Fibroblast of the aortic adventitia (primary cell): ENCODE data around the gene VSTM5. TPM values are rescaled to one million over a fixed set of nuclear protein-coding genes. Genes with fewer than 3 reads are reported as not detected.
"Not testable (repeated sequence)": the region's sequence is repeated elsewhere in the genome, so short reads cannot be mapped to it uniquely, and the experiment has no call there.

ENCODE experiments used
- DNase-seq: peaks from one replicate; pipeline ENCODE4 v3.0.0-alpha.2; 2010; ENCODE audit warnings: low read depth
- H3K4me3 ChIP-seq: 2 replicates; pipeline ENCODE4 v1.5.1; 2011; ENCODE audit warnings: low read depth, mild to moderate bottlenecking, control low read depth, low read length, moderate library complexity
- total RNA-seq: library from RNA; depleted of rRNA; stranded (reverse); fragments of >200 nt; gene quantifications from 2 replicates; pipeline ENCODE4 v1.2.3, GENCODE V29; 2012; ENCODE audit warnings: low replicate concordance
- TF ChIP-seq, protein P1 (sequence below): IDR thresholded peaks from 2 replicates; pipeline ENCODE4 v1.5.1; 2011; ENCODE audit warnings: mild to moderate bottlenecking, low read length, control low read depth, inconsistent platforms; ENCODE audit not compliant: insufficient read depth

Gene VSTM5
- total RNA-seq, 1 donor, result 0.18 TPM

GRCh38 chr11:93870616-93871015 lies 20.2 kb upstream of the VSTM5 start:
- TF ChIP-seq, protein P1, sequence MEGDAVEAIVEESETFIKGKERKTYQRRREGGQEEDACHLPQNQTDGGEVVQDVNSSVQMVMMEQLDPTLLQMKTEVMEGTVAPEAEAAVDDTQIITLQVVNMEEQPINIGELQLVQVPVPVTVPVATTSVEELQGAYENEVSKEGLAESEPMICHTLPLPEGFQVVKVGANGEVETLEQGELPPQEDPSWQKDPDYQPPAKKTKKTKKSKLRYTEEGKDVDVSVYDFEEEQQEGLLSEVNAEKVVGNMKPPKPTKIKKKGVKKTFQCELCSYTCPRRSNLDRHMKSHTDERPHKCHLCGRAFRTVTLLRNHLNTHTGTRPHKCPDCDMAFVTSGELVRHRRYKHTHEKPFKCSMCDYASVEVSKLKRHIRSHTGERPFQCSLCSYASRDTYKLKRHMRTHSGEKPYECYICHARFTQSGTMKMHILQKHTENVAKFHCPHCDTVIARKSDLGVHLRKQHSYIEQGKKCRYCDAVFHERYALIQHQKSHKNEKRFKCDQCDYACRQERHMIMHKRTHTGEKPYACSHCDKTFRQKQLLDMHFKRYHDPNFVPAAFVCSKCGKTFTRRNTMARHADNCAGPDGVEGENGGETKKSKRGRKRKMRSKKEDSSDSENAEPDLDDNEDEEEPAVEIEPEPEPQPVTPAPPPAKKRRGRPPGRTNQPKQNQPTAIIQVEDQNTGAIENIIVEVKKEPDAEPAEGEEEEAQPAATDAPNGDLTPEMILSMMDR, result no peak
- no peak overlapping the region for H3K4me3 ChIP-seq
- DNase-seq, result no peak

GRCh38 chr11:93869830-93870229 lies 19.4 kb upstream of the VSTM5 start:
- no peak for DNase-seq
- TF ChIP-seq, protein P1, result no peak

DNA sequence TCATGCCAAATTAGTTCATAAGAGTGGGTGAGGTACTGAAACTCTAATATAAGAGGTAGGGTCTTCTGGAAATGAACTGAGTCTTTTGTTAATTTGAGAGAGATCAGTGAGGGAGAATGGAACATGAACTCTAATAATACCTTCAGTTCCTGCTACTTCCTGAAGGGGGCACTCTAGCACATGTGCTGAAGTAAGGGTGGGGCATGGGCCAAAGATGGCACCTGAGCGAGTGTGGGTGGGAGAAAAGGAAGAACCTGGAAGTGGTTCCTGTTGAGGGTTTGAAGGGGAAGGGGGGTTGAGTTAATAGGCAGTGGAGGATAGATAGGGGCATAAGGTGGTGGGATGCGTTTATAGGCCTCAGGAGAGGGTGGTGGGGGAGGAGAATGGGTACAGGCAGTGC lies 18.0 kb upstream of the VSTM5 start:
- TF ChIP-seq, protein P1, result peak; percentile 21
- not testable (repeated sequence) for DNase-seq, H3K4me3 ChIP-seq

More at GRCh38 chr11:93869830-93870229, 19.4 kb upstream of the VSTM5 start:
- H3K4me3 ChIP-seq, result no peak overlapping the region

- DNase-seq, result peak; percentile 57
- H3K4me3 ChIP-seq, result no peak overlapping the region
- TF ChIP-seq, protein P1, result no peak
Measured at GRCh38 chr11:93861808-93862207, 11.4 kb upstream of the VSTM5 start.

DNA sequence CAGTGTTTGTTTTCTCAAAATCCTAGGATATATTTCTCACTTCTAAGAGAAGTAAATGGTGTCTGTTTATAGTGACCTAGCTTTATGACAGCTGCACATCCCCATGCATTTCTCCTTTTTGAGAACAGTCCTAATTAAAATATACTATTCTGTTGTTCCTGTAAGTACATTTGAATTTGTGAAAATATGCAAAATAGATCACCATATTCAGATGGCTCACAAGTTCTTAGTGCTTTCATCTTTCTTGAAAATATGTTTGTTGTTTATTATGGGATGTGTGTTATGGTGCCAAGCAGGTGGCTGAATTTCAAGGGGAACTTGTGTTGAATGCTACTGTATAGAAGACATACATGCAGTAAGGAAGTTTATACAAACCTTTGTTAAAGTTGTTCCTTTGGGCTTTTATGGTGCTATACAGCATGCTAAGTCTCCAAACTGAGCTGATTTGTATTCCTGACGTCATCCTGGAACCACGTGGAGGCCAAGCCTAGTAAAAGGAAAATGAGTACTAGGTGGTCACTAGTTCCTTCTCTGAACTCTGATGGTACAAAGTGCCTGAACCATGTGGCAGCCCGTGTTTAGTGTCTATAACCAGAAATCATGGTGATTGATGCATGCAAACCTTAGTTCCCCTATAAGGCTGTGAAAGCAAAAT lies 7.8 kb upstream of the VSTM5 start:
- DNase-seq, result no peak
- TF ChIP-seq, protein P1, result no peak
- H3K4me3 ChIP-seq, result no peak overlapping the region

GRCh38 chr11:93857413-93858120 lies 7.1 kb upstream of the VSTM5 start:
- no peak overlapping the region for H3K4me3 ChIP-seq
- DNase-seq, result peak; percentile 62
- TF ChIP-seq, protein P1, result no peak
